22Rv1 (cell line): ENCODE data around the gene KYAT1.

Source experiments
- ZFX ChIP-seq: fragments of 450-650 bp; IDR thresholded peaks from 2 replicates; pipeline ENCODE4 v1.6.1; 2017; ENCODE audit warnings: antibody characterized with exemption, borderline replicate concordance
- TF ChIP-seq, protein P1 (sequence below): fragments of 450-650 bp; IDR thresholded peaks from 2 replicates; pipeline ENCODE4 v1.5.1; 2017; ENCODE audit warnings: mild to moderate bottlenecking

DNA sequence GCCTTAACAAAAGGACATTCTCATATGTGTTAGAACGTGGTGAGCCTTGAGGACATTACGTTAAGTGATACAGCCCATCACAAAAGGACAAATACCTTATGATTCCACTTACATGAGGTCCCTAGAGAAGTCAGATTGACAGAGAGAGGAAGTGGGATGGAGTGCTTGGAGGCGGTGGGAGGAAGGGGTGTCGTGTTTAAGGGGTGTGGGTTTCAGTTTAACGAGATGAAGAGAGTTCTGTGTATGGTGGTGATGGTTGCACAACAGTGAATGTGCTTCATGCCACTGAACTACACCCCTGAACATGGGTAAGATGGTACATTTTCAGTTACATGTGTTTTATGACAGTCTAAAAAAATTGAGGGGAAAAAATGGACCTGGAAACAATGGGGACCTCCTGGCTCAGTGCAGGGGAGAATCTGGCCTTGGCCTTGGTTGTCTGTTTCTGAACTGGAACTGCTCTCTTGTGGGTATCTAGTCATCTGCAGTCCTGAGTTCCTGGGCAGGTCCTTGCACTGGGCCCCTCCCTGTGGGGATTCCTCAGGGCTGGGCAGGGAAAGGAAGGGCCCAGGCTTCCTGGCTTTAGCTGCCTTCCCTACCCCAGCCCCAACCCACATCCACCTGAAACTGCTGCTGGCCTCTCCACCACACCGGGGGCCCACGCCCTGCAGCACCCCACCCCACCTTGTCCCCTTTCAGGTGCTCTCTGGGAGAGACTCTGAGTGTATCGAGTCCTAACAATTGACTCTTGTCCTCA is 18.0 kb upstream of the KYAT1 start:
- TF ChIP-seq, protein P1, sequence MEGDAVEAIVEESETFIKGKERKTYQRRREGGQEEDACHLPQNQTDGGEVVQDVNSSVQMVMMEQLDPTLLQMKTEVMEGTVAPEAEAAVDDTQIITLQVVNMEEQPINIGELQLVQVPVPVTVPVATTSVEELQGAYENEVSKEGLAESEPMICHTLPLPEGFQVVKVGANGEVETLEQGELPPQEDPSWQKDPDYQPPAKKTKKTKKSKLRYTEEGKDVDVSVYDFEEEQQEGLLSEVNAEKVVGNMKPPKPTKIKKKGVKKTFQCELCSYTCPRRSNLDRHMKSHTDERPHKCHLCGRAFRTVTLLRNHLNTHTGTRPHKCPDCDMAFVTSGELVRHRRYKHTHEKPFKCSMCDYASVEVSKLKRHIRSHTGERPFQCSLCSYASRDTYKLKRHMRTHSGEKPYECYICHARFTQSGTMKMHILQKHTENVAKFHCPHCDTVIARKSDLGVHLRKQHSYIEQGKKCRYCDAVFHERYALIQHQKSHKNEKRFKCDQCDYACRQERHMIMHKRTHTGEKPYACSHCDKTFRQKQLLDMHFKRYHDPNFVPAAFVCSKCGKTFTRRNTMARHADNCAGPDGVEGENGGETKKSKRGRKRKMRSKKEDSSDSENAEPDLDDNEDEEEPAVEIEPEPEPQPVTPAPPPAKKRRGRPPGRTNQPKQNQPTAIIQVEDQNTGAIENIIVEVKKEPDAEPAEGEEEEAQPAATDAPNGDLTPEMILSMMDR: no peak
- no peak for TF ChIP-seq ZFX
